NCI-H2227 treated with DMSO at 0.1 percent for 48 hours (cell line): ENCODE measurements around the gene PDCD2L.
"Not testable (repeated sequence)": the region's sequence is repeated elsewhere in the genome, so short reads cannot be mapped to it uniquely, and the experiment has no call there.

Experiments
- DNase-seq: peaks from one replicate; lab custom pipeline; 2025; lab: John Stamatoyannopoulos, UW

Gene PDCD2L

GRCh38 chr19:34373601-34374288, 30.5 kb upstream of the PDCD2L start:
- no peak for DNase-seq

GRCh38 chr19:34375598-34375997, 28.6 kb upstream of the PDCD2L start:
- no peak for DNase-seq

GRCh38 chr19:34380639-34381241, 23.5 kb upstream of the PDCD2L start:
- DNase-seq = no peak

- no peak for DNase-seq
These were observed 22.6 kb upstream of the PDCD2L start for GRCh38 chr19:34381399-34382251.

GRCh38 chr19:34382471-34382870, 21.7 kb upstream of the PDCD2L start:
- DNase-seq = no peak

- DNase-seq = no peak
These were observed 20.6 kb upstream of the PDCD2L start for GRCh38 chr19:34383599-34383998.

GRCh38 chr19:34386645-34387445, 17.4 kb upstream of the PDCD2L start:
- DNase-seq = no peak

GRCh38 chr19:34387446-34387810, 16.8 kb upstream of the PDCD2L start:
- DNase-seq = no peak

- not testable (repeated sequence) for DNase-seq
These were observed 15.5 kb upstream of the PDCD2L start for GRCh38 chr19:34388745-34389144.

- no peak for DNase-seq
These were observed 12.4 kb upstream of the PDCD2L start for GRCh38 chr19:34391813-34392212.

- DNase-seq = no peak
These were observed 11.2 kb upstream of the PDCD2L start for GRCh38 chr19:34393031-34393430.

- DNase-seq = no peak
These were observed 10.6 kb upstream of the PDCD2L start for GRCh38 chr19:34393629-34394028.

GRCh38 chr19:34397853-34398252, 6.3 kb upstream of the PDCD2L start:
- no peak for DNase-seq

- no peak for DNase-seq
These were observed 4.3 kb upstream of the PDCD2L start for GRCh38 chr19:34399886-34400285.

GRCh38 chr19:34400844-34401243, 3.4 kb upstream of the PDCD2L start:
- DNase-seq = not testable (repeated sequence)

GRCh38 chr19:34402074-34402600, 2.1 kb upstream of the PDCD2L start:
- DNase-seq = no peak

GRCh38 chr19:34403784-34404108, 453 bp upstream of the PDCD2L start:
- no peak for DNase-seq

- DNase-seq = no peak
These were observed 1.9 kb downstream of the PDCD2L start for GRCh38 chr19:34405892-34406660.

- no peak for DNase-seq
These were observed 4.2 kb downstream of the PDCD2L start for GRCh38 chr19:34408411-34408810.

- DNase-seq = no peak
These were observed 5.3 kb downstream of the PDCD2L start for GRCh38 chr19:34409189-34410164.
